Activated CD4-positive, CD25-positive, alpha-beta regulatory T cell treated with anti-CD3 and anti-CD28 coated beads, Interleukin-2, amount 50 U/mL, for 16 hours (primary cell): ENCODE measurements around the gene ODAD3.
"Not testable (repeated sequence)": the region's sequence is repeated elsewhere in the genome, so short reads cannot be mapped to it uniquely, and the experiment has no call there.

Source experiments
- DNase-seq: peaks from one replicate; pipeline ENCODE4 v3.0.0-alpha.2; 2020; ENCODE audit warnings: low read depth, low spot score

Gene ODAD3

DNA sequence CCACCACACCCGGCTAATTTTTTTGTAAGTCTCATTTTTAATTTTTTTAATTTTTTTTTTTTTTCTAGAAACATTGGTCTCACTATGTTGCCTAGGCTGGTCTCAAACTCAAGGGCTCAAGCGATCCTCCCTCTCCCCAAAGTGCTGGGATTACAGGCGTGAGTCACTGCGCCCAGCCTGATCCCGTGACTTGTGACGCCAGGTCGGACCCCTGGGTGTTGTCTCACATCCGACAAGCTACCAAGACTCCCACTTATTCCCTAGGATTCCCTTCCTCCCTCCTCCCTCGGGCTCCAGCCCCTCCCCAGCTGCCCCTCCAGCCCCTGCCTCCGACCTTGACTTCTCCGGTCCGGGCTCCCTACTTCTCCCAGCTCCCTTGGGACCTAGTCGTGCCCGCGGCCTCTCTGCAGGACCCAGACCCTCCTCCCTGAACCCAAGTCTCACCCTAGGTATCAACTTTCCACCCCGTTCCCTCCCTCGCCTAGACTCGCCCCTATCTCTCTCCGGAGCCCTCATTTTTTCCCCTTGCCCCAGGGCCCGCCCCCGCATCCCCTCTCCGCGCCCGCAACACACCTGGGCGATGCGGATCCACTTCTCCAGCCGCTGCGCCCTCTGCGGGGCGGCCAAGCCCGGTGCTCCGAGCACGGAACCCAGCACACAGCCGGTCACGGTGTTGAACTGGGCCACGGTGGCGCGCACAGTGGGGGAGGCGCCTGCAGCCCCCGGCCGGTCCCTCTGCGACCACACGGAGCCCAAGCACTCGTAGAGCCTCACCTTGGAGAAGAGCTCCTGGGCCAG is 28.9 kb downstream of the ODAD3 start:
- DNase-seq, result no peak

DNA sequence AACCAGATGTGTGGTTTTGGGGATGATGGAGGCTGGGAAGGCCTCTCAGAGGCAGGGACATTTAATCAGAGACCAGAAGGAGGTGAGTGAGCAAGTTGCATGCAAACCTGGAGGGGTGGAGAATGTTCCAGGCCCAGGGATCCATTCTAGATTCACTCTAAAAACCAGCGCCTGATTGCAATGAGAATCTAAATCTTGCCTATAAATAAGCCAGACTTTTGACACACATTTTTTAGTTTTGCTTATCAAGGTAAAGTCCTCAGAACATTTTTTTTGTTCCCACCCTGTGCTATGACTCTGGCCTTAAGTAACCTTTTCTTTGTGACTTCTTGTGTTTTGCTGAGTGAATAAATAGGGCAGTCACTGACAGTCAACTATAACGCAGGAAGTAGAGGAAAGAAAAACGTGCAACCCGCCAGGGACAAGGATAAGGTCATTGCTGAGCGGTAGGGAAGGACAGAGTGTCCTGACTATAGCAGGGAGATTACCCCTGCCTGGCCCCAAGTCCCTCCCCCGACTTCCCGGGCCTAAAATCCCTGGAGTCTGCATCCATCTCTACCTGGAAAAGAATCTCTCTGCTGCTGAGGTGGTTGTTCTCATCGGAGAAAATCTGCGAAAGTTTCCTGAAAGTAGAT is 30.2 kb downstream of the ODAD3 start:
- no peak for DNase-seq

DNA sequence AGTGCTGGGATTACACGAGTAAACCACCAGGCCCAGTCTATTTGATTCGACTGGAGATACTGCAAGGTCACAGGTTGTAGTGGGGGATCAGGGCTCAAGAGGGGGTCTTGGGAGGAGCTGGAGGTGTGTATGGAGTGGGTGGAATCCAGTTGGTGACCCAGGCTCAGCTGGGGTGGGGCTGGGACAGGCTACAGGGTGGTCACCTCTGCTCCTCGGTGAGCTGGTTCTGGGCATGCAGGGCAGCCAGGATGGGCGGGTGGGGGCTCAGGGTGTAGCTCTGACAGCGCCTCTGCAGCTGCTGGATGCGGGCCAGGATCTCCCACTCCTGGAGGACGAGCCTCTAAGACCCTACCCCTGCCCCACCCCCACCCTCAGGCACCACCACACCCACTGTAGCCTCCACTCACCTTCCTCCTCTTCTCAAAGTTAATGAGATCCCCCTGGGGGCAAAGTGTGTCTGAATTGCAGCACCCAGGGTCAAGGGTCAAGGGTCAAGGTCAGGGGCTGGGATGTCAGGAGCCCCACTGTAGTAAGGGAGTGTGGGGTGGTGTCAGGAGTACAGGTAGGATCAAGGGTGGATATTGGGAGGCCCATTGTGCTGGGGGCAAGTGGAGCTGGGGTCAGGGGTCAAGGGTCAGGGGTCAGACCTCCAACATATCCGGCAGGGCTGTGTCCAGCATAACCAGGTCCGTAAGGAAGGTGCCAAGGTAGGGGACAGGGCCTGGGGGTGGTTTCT is 32.9 kb downstream of the ODAD3 start:
- DNase-seq, result no peak

DNA sequence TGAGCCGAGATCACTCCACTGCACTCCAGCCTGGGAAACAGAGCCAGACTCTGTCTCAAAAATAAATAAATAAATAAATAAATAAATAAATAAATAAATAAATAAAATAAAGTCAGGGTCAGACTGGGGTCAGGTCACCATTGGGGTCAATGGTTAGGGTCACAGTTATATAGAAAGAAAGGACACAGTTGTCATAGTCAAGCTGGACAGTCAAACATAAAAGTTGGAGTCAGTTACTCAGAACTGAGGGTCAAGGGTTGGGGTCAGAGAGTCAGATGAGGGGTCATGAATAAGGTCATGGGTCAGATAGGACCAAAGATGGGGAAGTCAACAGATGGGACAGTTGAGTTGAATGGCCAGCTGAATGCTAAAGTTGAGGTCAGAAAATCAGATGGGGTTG is 34.1 kb downstream of the ODAD3 start:
- DNase-seq, result no peak

DNA sequence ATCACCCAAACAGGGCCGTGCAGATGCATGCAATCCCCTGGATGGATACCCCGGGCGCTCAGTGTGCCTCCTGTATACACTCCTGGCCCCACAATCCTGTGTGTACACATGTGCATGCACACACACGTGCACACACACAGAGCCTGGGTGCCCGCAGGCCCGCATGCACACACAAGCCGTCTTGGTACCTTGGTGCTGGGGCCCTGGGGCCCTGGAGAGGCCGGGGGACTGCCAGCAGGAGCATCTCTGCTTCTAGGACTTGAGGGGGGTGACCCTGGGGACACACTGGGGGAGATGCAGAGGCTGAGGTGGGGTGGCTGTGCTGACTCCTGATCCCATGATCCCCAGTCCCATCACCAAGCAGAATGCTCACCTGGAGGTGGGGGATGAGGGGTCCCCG is 35.3 kb downstream of the ODAD3 start:
- no peak for DNase-seq

DNA sequence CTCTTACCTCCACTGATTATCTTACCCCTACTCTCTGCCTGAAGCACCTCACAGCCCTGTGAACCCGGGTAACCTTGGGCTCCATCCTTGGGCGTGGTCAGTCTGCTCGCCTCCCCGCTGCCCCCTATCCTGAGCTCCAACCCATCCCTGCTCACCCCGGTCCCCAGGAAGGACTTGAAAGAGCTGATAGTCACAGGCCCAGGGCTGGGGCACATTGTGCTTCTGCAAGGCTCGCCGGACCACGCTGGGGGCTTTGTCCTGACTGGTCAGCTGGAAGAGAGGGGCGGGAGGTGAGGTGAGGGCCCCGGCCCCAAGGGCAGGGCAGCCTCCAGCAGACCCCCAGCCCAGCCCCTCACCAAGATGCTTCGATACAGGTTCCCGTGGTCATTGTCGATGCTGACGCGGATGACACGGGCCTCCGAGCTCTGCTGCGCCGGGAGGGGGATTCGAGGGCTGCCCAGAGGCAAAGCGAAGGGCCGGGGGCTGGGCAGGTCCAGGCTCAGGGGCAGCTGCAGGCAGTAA is 37.8 kb downstream of the ODAD3 start:
- no peak for DNase-seq

DNA sequence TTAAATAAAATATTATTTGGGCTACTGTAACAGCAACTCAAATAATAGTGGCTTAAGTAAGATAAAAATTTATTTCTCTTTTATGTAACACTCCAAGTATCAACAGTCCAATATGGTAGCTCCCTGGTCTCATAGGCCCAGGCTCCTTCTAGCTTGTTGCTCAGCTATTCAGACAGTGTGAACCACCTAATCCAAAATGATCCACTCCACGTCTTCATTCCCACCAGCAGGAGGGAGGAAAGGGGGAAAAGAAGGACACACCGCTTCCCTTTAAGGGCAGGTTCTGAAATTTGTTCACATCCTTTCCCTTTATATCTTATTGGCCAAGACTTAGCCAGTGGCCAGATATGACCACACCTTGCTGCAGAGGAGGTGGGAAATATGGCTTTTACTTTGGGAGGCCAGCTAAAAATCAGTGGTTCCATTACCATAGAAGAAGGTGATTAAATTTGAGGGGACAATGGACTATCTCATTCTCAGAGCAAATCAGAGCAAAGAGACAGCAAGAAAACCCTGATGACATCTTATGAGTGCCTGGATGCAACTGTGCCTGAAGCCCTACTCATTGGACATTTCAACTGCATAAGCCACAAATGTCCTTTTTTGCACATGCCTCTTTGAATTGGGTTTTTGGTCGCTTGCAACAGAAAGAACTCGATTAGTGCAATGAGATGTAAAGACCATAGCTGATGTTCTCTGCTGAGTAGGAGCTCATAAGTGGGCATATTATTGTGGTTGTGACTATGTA is 43.8 kb downstream of the ODAD3 start:
- no peak for DNase-seq

DNA sequence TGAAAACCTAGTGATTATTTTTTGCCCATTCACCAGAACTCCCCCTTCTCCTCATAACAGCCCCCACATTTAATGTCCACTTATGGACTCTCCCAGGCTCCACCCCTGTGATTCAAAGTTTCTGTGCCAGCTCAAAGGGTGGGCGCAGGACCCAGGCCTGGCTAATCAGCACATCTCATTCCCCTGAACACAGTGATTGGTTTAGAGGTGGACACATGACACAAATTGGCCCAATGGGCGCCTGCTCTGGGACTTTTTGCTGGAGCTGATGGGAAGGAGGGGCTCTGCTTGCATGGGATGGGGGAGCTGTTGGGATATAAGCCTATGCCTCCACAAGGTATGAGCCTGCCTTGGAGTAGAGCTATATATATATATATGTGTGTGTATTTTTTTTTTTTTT is 44.6 kb downstream of the ODAD3 start:
- DNase-seq, result no peak

DNA sequence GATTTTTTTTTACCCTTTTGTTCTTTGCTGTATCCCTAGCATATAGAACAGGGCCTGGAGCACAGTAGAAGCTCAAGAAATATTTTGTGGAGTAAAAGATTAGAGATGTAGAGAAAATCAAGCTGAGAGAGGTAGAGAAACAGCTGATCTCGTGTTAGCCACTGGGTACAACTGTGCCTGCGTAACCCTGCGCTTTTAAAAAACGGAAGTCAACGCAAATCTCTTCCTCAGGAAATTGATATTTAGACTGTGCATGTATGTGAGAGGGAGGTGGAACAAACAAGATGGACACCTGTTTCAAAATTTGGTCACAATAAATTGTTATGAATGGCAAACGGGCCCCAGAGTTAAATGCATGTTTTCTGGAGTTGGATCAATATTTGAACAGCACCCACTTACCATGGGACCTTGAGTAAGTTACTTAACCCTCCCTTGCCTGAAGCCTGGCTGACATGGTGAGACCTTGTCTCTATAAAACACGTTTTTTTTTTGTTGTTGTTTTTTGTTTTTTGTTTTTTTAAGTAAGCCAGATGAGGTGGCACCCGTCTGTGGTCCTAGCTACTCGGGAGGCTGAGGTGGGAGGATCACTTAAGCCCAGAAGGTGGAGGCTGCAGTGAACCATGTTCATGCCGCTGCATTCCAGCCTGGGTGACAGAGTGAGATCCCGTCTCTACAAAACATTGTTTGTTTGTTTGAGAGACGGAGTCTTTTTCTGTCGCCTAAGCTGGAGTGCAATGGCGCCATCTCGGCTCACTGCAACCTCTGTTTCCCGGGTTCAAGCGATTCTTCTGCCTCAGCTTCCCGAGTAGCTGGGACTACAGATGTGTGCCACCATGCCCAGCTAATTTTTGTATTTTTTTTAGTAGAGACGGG is 47.5 kb downstream of the ODAD3 start:
- DNase-seq, result no peak

DNA sequence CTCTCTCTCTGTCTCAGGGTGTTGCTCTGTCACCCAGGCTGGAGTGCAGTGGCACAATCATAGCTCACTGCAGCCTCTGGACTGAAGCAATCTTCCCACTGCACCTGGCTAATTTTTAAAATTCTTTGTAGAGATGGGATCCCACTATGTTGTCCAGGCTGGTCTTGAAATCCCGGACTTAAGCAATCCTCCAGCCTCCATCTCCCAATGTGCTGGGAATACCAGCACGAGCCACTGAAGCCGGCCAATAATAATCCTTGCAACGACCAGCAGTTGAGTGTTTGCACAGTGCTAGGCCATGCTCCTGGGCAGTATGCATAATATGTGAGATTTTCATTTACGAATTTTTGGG is 50.2 kb downstream of the ODAD3 start:
- DNase-seq, result no peak

DNA sequence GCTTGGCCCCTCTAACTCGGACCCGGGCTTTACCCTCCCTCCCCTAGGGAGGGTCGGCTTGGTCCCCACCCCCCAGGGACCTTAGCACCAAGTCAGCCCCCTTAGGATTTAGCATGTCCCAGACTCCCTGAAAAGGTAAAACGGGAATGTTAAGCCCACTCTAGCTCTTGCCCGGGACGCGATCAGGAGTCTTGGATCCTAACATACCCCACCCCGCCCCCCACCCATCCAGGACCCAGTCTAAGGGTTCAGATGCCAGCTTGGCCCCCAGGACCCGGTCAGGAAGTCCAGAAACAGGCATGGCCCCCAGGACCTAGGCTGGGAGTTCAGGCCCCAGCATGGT is 51.2 kb downstream of the ODAD3 start:
- DNase-seq, result no peak

DNA sequence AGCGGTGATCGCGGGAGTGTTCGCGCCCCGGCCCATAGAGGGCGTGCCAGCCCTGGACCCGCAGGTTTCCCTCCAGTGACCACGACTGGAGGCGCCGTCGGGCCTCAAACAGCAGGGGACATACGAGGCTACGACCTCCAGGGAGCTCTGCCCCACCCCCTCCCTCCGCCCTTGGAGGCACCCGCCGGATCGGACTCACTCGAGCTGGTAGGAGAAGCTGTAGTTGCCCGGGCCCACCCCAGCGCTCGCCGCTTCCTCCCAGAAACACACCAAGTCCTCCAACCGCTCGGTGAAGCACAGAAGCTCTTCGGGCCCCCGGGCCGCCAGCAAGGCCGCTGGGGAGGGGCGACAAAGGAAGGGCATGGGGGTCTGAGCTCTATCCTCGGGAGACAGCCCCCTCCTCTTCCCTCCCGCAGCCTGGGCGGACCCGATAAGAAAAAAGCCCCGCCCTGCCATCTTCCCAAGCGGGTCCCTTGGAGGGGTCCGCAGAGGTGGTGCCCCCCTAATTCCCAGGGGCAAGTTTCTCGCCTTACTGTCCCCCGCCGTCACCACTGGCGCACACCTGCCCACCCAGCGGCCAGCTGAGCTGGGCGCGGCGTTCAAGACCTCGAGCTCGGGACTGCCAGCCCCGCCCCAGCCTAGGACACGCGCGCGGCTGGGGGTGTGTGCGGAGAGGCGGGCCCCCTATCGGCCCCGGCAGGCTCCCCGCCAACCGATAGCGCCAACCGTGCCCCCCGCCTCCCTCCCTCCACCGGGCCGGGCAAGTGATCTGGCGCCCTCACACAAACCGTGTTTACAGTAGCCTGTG is 51.8 kb downstream of the ODAD3 start:
- no peak for DNase-seq

DNA sequence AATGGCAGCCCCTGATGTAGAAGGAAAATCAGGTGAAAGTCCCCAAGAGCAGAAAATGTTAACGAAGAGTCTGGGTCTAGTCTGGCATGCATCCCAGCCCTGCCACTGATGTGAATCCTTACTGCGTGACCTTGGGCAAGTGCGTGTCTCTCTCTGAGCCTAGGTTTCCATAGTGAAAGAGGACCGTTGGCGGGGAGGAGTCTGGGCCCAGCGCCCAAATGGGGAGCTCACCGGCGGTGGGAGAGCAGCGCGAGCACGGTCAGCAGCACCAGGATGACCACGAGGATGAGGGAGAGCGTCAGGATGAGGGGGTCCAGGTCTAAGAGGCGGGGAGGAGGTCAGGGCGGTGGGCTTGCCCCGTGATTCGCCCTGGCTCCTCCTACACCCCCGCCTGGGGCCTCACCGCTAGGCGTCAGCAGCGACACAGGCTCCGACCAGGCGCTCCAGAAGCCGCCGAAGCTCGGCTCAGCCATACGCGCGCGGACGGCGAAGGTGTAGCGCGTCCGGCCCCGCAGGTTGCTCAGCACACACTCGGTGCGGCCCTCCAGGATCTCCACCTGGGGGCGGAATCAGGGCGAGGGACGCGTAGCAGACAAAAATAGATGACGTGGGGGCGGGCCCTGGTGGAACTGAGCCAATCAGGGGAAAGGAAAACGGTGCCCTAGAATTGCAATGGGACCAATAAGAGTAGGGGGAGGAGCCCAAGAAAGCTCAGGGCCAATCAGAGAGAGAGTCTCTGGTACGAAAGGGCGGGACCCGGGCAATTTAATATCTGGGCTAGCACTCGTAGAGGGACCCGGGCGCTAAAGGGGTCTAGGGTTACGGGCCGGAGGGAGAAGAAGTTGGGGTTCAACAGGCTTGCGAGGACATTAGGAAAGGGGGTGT is 54.0 kb downstream of the ODAD3 start:
- peak; percentile 95 for DNase-seq

DNA sequence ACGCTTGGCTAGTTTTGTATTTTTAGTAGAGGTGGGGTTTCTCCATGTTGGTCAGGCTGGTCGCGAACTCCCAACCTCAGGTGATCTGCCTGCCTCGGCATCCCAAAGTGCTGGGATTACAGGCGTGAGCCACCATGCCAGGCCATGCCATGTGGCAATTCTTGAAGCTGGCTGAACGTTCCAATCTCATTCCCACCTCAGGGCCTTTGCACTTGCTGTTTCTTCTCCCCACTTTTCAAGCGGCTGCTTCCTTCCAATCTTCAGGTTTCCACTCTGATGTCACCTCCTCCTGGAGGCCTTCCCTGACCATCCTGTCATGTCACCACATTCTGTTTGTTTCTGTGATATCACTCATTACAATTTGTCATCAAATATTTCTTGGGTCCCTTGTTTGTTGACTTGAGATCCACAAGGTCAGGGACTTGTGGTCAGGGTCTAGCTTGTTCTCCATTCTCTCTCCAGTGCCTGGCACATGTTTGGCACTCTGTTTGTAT is 55.0 kb downstream of the ODAD3 start:
- no peak for DNase-seq

DNA sequence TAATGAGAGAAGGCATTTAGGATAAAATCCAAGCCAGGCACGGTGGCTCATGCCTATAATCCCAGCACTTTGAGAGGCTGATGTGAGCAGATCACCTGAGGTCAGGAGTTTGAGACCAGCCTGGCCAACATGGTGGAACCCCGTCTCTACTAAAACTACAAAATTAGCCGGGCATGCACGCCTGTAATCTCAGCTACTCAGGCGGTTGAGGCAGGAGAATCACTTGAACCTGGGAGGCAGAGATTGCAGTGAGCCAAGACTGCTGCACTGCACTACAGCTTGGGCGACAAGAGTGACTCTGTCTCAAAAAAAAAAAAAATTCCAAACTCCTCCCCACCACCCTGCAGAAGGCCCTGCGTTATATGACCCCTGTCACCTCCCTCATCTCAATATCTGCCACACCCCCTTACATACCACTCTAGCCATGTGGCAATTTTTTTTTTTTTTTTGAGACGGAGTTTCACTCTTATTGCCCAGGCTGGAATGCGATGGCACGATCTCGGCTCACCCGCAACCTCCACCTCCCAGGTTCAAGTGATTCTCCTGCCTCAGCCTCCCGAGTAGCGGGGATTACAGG is 55.6 kb downstream of the ODAD3 start:
- not testable (repeated sequence) for DNase-seq

DNA sequence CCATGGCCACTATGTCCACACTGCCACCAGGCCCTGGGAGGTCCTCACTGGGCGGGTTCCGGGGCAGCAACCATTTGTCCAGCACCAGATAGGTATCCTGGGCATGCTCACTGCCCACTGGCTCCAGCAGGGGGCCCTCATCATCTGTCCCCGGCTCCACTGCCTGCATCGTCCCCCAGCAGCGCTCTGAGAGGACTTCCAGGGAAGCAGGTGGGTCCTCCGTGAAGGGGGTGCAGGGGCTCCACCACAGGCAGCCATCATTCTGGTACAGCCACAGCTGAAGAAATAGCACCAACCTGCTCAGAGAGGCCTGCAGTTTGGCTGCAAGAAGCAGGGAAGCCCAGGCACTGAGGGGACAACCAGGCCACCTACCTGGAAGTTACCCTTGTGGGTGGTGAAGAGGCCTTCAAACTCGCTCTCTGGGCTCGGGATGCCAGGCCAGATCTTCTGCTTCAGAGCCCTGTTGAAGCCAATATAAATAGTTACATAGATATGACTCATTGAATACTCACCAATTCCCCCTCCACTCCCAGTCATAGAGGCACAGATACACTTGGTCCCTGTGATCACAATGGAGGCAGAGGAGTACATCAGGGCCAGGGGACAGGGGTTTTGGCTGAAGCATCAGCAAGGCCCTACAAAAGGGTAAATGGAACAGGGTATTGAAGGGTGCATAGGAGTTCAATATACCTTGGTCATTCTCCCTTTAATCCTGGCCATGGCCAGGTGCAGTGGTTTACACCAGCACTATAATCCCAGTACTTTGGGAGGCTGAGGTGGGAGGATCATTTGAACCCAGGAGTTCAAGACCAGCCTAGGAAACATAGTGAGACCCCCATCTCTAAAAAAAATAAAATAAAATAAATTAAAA is 56.4 kb downstream of the ODAD3 start:
- DNase-seq, result no peak

DNA sequence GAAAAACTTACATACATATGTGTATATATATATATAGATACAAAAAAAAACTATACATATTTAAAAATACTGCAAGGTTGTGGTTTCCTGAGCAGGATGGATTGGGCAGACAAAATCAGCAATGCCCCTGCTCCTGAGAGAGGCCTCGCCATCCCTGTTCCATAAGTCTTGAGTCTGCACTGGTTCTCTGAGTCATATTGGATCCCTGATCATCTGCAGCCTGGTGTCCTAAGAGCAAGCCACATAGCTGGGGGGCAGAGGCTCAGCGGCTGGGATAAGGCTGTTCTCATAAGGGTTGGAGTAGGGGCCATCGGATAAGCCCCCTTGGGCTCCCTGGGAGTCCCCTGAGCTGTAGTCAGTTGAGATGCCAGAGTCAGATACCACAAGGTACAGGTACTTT is 57.2 kb downstream of the ODAD3 start:
- DNase-seq, result no peak

DNA sequence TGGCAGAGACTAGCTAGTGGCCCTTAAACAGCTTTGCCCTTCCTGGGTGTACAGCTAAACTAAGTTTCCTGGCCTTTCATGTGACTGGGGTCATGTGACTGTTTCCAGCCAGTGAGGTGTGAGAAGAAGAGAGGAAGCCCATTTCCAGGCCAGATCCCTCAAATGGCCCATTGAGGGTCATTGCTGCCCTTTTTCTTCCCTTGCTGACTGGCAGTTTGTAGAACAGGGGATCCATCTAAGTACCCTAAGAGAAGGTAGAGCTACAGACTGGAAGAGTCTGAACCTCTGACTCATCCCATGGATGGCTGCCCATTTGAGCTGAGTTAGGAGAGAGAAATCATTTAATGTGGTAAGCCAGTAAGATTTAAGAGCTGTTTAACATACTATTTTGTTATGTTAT is 57.7 kb downstream of the ODAD3 start:
- no peak for DNase-seq
